GM12864 (cell line): ENCODE results near the gene PLCG2.

ENCODE experiments used
- DNase-seq: peaks from one replicate; pipeline ENCODE4 v3.0.0-alpha.2; 2011; ENCODE audit warnings: low read depth
- H3K4me3 ChIP-seq: 2 replicates; pipeline ENCODE4 v1.5.1; 2011; ENCODE audit warnings: mild to moderate bottlenecking, low read depth, low read length, control low read depth
- CTCF ChIP-seq: IDR thresholded peaks from 2 replicates; pipeline ENCODE4 v1.5.1; 2011; ENCODE audit warnings: low read depth, mild to moderate bottlenecking, moderate library complexity, low read length, control low read depth, inconsistent platforms; ENCODE audit errors: missing control alignments

The PLCG2 gene

GRCh38 chr16:81813648-81814047 lies 34.6 kb downstream of the PLCG2 start:
- no peak for DNase-seq
- peak overlapping the region; percentile 37 for H3K4me3 ChIP-seq
- TF ChIP-seq CTCF: no peak

GRCh38 chr16:81814751-81815428 lies 35.8 kb downstream of the PLCG2 start:
- DNase-seq: no peak
- TF ChIP-seq CTCF: no peak
- H3K4me3 ChIP-seq: no peak overlapping the region

GRCh38 chr16:81815429-81815766 lies 36.3 kb downstream of the PLCG2 start:
- no peak for DNase-seq
- TF ChIP-seq CTCF: no peak
- H3K4me3 ChIP-seq: no peak overlapping the region

GRCh38 chr16:81816351-81816750 lies 37.3 kb downstream of the PLCG2 start:
- H3K4me3 ChIP-seq: peak overlapping the region; percentile 22; the same call in 1 of the 2 replicates
- DNase-seq: no peak
- TF ChIP-seq CTCF: no peak

GRCh38 chr16:81816793-81817210 lies 37.7 kb downstream of the PLCG2 start:
- no peak for DNase-seq
- no peak for TF ChIP-seq CTCF
- H3K4me3 ChIP-seq: peak overlapping the region; percentile 47

- no peak for TF ChIP-seq CTCF
- H3K4me3 ChIP-seq: peak overlapping the region; percentile 47
These were observed 38.2 kb downstream of the PLCG2 start for GRCh38 chr16:81817296-81817695.

More at GRCh38 chr16:81817296-81817695, 38.2 kb downstream of the PLCG2 start:
- no peak for DNase-seq
